HUES48 (cell line): ENCODE measurements around the gene TXNL4A.
A peak's percentile ranks its signal among the peaks of the same experiment; 100 is the strongest.

ENCODE experiments used
- H3K27ac ChIP-seq: one replicate; pipeline ENCODE4 v1.7.0; 2013; ENCODE audit warnings: low read depth, low read length, inconsistent platforms
- H3K27me3 ChIP-seq: 2 replicates; pipeline ENCODE4 v1.6.1; 2013; ENCODE audit warnings: mild to moderate bottlenecking, low read length; ENCODE audit not compliant: control insufficient read depth, insufficient read depth
- H3K36me3 ChIP-seq: 2 replicates; pipeline ENCODE4 v1.6.1; 2013; ENCODE audit warnings: low read length; ENCODE audit not compliant: control insufficient read depth, insufficient read depth
- H3K4me1 ChIP-seq: 2 replicates; pipeline ENCODE4 v1.6.1; 2013; ENCODE audit warnings: mild to moderate bottlenecking, low read length; ENCODE audit not compliant: control insufficient read depth, insufficient read depth
- H3K4me3 ChIP-seq: 2 replicates; pipeline ENCODE4 v1.5.1; 2013; ENCODE audit warnings: mild to moderate bottlenecking, low read depth, low read length
- H3K9ac ChIP-seq: 2 replicates; pipeline ENCODE4 v1.6.1; 2013; ENCODE audit warnings: mild to moderate bottlenecking, low read depth, low read length, moderate library complexity
- H3K9me3 ChIP-seq: 2 replicates; pipeline ENCODE4 v1.6.1; 2013; ENCODE audit warnings: low read length; ENCODE audit not compliant: control insufficient read depth, insufficient read depth

The TXNL4A gene

GRCh38 chr18:79952996-79953559 lies 35.3 kb downstream of the TXNL4A start:
- Histone ChIP-seq H3K4me3 (peak overlapping the region; percentile 46), H3K9me3 (no peaks in the 10 kb centered on the region), H3K27ac (no peak overlapping the region), H3K27me3 (peaks cover 64% of the 10 kb centered on the region), H3K4me1 (peaks cover 9% of the 10 kb centered on the region), H3K9ac (no peak overlapping the region), H3K36me3 (no peaks in the 10 kb centered on the region)

GRCh38 chr18:79952456-79952995 lies 35.8 kb downstream of the TXNL4A start:
- H3K4me3 ChIP-seq: peak overlapping the region; percentile 64
- H3K27ac ChIP-seq: no peak overlapping the region
- H3K27me3 ChIP-seq: peaks cover 64% of the 10 kb centered on the region
- no peak overlapping the region for H3K9ac ChIP-seq
- H3K9me3 ChIP-seq: no peaks in the 10 kb centered on the region
- H3K36me3 ChIP-seq: no peaks in the 10 kb centered on the region
- H3K4me1 ChIP-seq: peaks cover 9% of the 10 kb centered on the region

GRCh38 chr18:79951545-79952455 lies 36.6 kb downstream of the TXNL4A start, which contains the start of gene SLC66A2:
Gene SLC66A2, minus strand, starts transcription at chr18:79951653. Its CDS starts 727 bp downstream, at chr18:79950926.
- Histone ChIP-seq H3K4me1 (peaks cover 9% of the 10 kb centered on the region), H3K27ac (no peak within 1 kb of the TSS), H3K36me3 (no peaks in the 10 kb centered on the region), H3K9ac (no peak within 1 kb of the TSS), H3K27me3 (peaks cover 64% of the 10 kb centered on the region), H3K4me3 (peak within 1 kb of the TSS; percentile 65), H3K9me3 (no peaks in the 10 kb centered on the region)

GRCh38 chr18:79950515-79951341 lies 37.6 kb downstream of the TXNL4A start:
- Histone ChIP-seq H3K4me1 (peaks cover 9% of the 10 kb centered on the region), H3K27ac (no peak overlapping the region), H3K9ac (no peak overlapping the region), H3K9me3 (no peaks in the 10 kb centered on the region), H3K4me3 (peak overlapping the region; percentile 65), H3K36me3 (no peaks in the 10 kb centered on the region), H3K27me3 (peaks cover 55% of the 10 kb centered on the region)

GRCh38 chr18:79949697-79950487 lies 38.5 kb downstream of the TXNL4A start:
- no peak overlapping the region for H3K9ac ChIP-seq

GRCh38 chr18:79948719-79949411 lies 39.5 kb downstream of the TXNL4A start:
- H3K4me1 ChIP-seq: 0 out of 2 replicates have a peak, but pooled peaks cover 4% of the 10 kb centered on the region
- H3K4me3 ChIP-seq: no peak overlapping the region
- no peaks in the 10 kb centered on the region for H3K9me3 ChIP-seq
- H3K9ac ChIP-seq: no peak overlapping the region
- no peaks in the 10 kb centered on the region for H3K36me3 ChIP-seq
- H3K27me3 ChIP-seq: peaks cover 37% of the 10 kb centered on the region
- no peak overlapping the region for H3K27ac ChIP-seq

More at GRCh38 chr18:79949697-79950487, 38.5 kb downstream of the TXNL4A start:
- H3K27ac ChIP-seq: no peak overlapping the region
- H3K36me3 ChIP-seq: no peaks in the 10 kb centered on the region
- peaks cover 47% of the 10 kb centered on the region for H3K27me3 ChIP-seq
- no peaks in the 10 kb centered on the region for H3K9me3 ChIP-seq
- peaks cover 7% of the 10 kb centered on the region for H3K4me1 ChIP-seq
- peak overlapping the region; percentile 65 for H3K4me3 ChIP-seq

GRCh38 chr18:79947881-79948610 lies 40.3 kb downstream of the TXNL4A start:
- 0 out of 2 replicates have a peak, but pooled peaks cover 1% of the 10 kb centered on the region for H3K4me1 ChIP-seq
- no peak overlapping the region for H3K9ac ChIP-seq
- no peak overlapping the region for H3K27ac ChIP-seq

GRCh38 chr18:79947054-79947755 lies 41.2 kb downstream of the TXNL4A start:
- Histone ChIP-seq H3K4me3 (no peak overlapping the region), H3K4me1 (no peaks in the 10 kb centered on the region), H3K36me3 (no peaks in the 10 kb centered on the region), H3K27me3 (peaks cover 21% of the 10 kb centered on the region), H3K27ac (no peak overlapping the region), H3K9ac (no peak overlapping the region), H3K9me3 (no peaks in the 10 kb centered on the region)

More at GRCh38 chr18:79947881-79948610, 40.3 kb downstream of the TXNL4A start:
- peaks cover 29% of the 10 kb centered on the region for H3K27me3 ChIP-seq
- no peaks in the 10 kb centered on the region for H3K36me3 ChIP-seq
- no peak overlapping the region for H3K4me3 ChIP-seq
- no peaks in the 10 kb centered on the region for H3K9me3 ChIP-seq
